Naive thymus-derived CD8-positive, alpha-beta T cell (primary cell): ENCODE data around the gene LYZL4. TPM values are rescaled to one million over a fixed set of nuclear protein-coding genes. Genes with fewer than 3 reads are reported as not detected.

Experiments used
- ATAC-seq, 2 donors: fragments of 150-1000 bp; cut with Tn5 transposase in 1 of 2; sonication (Bioruptor Pico), chemical (Tn5 transposase) in 1 of 2; 1 replicate in 1 of 2; 2 replicates in 1 of 2; pipeline ENCODE4 v1.10.0; 2021; ENCODE audit warnings: mild to moderate bottlenecking in 2 of 2, moderate library complexity in 2 of 2
- POLR2A ChIA-PET: fragments of 350-600 bp; sonication (Branson Sonifier 250); formaldehyde crosslinking; loops from one replicate; lab custom pipeline; 2021; ENCODE audit warnings: antibody characterized with exemption; lab: Charles Lee
- DNase-seq, 10 donors: peaks; one replicate each; pipeline versions ENCODE4 v3.0.0 to v3.0.0-alpha.2; 2020 to 2022
- H3K27ac Mint-ChIP-seq, 10 donors: one replicate each; pipeline ENCODE4 v1.8.0; 2020 to 2022; ENCODE audit warnings: mild to moderate bottlenecking in 10 of 10, mixed read lengths in 10 of 10, moderate library complexity in 4 of 10, inconsistent platforms in 1 of 10
- H3K27me3 Mint-ChIP-seq, 5 donors: one replicate each; pipeline ENCODE4 v1.8.0; 2021 to 2022; ENCODE audit warnings: mixed read lengths in 5 of 5
- H3K36me3 Mint-ChIP-seq, 3 donors: one replicate each; pipeline ENCODE4 v1.8.0; 2020 to 2022; ENCODE audit warnings: mixed read lengths in 3 of 3, mild to moderate bottlenecking in 2 of 3, inconsistent platforms in 1 of 3
- H3K4me1 Mint-ChIP-seq, 4 donors: one replicate each; pipeline ENCODE4 v1.8.0; 2021 to 2022; ENCODE audit warnings: mixed read lengths in 4 of 4
- H3K4me3 Mint-ChIP-seq, 10 donors: one replicate each; pipeline ENCODE4 v1.8.0; 2020 to 2022; ENCODE audit warnings: mild to moderate bottlenecking in 10 of 10, mixed read lengths in 10 of 10, moderate library complexity in 6 of 10, inconsistent platforms in 1 of 10
- H3K9me3 Mint-ChIP-seq, 9 donors: one replicate each; pipeline ENCODE4 v1.8.0; 2020 to 2022; ENCODE audit warnings: mixed read lengths in 9 of 9, mild to moderate bottlenecking in 3 of 9, inconsistent platforms in 1 of 9, moderate library complexity in 1 of 9
- polyA plus RNA-seq, 3 donors: library from polyadenylated mRNA; unstranded; fragments of 300-500 nt; fragmentation: Illumina TruSeq; gene quantifications; one replicate each; pipeline ENCODE4 v1.2.3, GENCODE V29; 2021
- total RNA-seq, 8 experiments: library from RNA in 2 of 8; stranded (reverse) in 2 of 8; gene quantifications; one replicate each; pipeline ENCODE4 v1.2.3 and lab custom pipeline; 2021 to 2026

The LYZL4 gene
- total and polyA plus RNA-seq, 5 experiments from 2014 or later, result not detected

DNA sequence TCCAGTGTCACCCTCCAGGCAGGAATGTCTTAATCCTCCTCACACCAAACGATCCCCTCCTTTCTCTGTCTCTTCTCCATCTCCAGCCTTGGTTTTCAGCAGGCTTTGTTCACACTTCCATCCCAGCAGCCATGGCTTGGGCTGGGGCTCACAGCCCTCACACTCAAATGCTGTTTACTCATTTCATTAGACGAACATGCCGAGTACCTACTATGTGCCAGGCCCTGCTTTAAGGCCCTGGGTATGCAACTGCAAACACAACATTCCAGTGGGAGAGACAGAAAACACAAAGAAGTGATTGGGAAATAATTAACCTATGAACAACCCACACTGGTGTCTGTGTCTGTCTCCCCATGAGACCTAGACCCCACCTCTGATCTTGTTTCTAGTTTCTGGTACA, 43.9 kb downstream of the LYZL4 start:
- Mint-ChIP-seq H3K36me3 (peaks cover 0 to 11% (median 3%) of the 10 kb centered on the region in 3 donors), H3K9me3 (peaks cover 0 to 13% (median 5%) of the 10 kb centered on the region in 9 donors), H3K27ac (peak overlapping the region in 1 of 10 donors; percentile 15), H3K4me1 (peaks cover 10 to 23% (median 16%) of the 10 kb centered on the region in 4 donors), H3K27me3 (no peaks in the 10 kb centered on the region), H3K4me3 (no peak overlapping the region)
- ATAC-seq (no peak), DNase-seq (no peak)
- POLR2A ChIA-PET, result interaction anchor here (0.9 kb wide), 1 partner anchor 14 kb away, joined by 3 read pairs; no protein-coding TSS in a partner anchor

GRCh38 chr3:42357335-42357734, 53.1 kb downstream of the LYZL4 start:
- H3K36me3 Mint-ChIP-seq, result peaks cover 0 to 3% (median 0%) of the 10 kb centered on the region in 3 donors
- ATAC-seq (no peak), DNase-seq (no peak)
- no peak overlapping the region for H3K4me3 Mint-ChIP-seq
- peaks cover 0 to 14% (median 0%) of the 10 kb centered on the region in 9 donors for H3K9me3 Mint-ChIP-seq
- H3K27me3 Mint-ChIP-seq, result peaks cover 0 to 1% (median 0%) of the 10 kb centered on the region in 5 donors
- H3K4me1 Mint-ChIP-seq, result peaks cover 25 to 45% (median 29%) of the 10 kb centered on the region in 4 donors
- POLR2A ChIA-PET, result interaction anchor here (0.8 to 1.4 kb wide), 2 partner anchors 12 kb away, joined by 3 to 5 read pairs; no protein-coding TSS in a partner anchor
- no peak overlapping the region for H3K27ac Mint-ChIP-seq

- Mint-ChIP-seq H3K27ac (peak overlapping the region in 6 of 10 donors; percentile 2 to 80 (median 58)), H3K9me3 (peaks cover 0 to 14% (median 0%) of the 10 kb centered on the region in 9 donors), H3K27me3 (peaks cover 0 to 1% (median 0%) of the 10 kb centered on the region in 5 donors), H3K4me3 (peak overlapping the region in 5 of 10 donors; percentile 1 to 59 (median 16)), H3K4me1 (peaks cover 32 to 48% (median 34%) of the 10 kb centered on the region in 4 donors), H3K36me3 (no peaks in the 10 kb centered on the region)
- POLR2A ChIA-PET, result interaction anchor here (0.9 to 1.6 kb wide), 6 partner anchors 8 to 108 kb away, joined by 3 to 6 read pairs (median 5); no protein-coding TSS in a partner anchor
- DNase-seq, result peak in 1 of 10 donors; percentile 29
- peak; percentile 49 to 76 for ATAC-seq
Observed at GRCh38 chr3:42355612-42356011, 54.8 kb downstream of the LYZL4 start.

GRCh38 chr3:42353631-42354030, 56.8 kb downstream of the LYZL4 start:
- peaks cover 0 to 1% (median 0%) of the 10 kb centered on the region in 5 donors for H3K27me3 Mint-ChIP-seq
- peaks cover 31 to 49% (median 40%) of the 10 kb centered on the region in 4 donors for H3K4me1 Mint-ChIP-seq
- no peak overlapping the region for H3K4me3 Mint-ChIP-seq
- peaks cover 0 to 14% (median 0%) of the 10 kb centered on the region in 9 donors for H3K9me3 Mint-ChIP-seq
- no peaks in the 10 kb centered on the region for H3K36me3 Mint-ChIP-seq
- DNase-seq, result no peak
- no peak for ATAC-seq
- POLR2A ChIA-PET, result interaction anchor here (0.7 to 1.8 kb wide), 2 partner anchors 34 to 864 kb away, joined by 3 to 5 read pairs; no protein-coding TSS in a partner anchor
- no peak overlapping the region for H3K27ac Mint-ChIP-seq

GRCh38 chr3:42351207-42351606, 59.2 kb downstream of the LYZL4 start:
- Mint-ChIP-seq H3K27ac (peak overlapping the region in 3 of 10 donors; percentile 44 to 72 (median 69)), H3K4me1 (peaks cover 37 to 54% (median 52%) of the 10 kb centered on the region in 4 donors), H3K9me3 (peaks cover 0 to 7% (median 0%) of the 10 kb centered on the region in 9 donors), H3K27me3 (peaks cover 0 to 1% (median 0%) of the 10 kb centered on the region in 5 donors), H3K36me3 (no peaks in the 10 kb centered on the region), H3K4me3 (no peak overlapping the region)
- POLR2A ChIA-PET, result no interaction called here
- no peak for DNase-seq
- no peak for ATAC-seq

DNA sequence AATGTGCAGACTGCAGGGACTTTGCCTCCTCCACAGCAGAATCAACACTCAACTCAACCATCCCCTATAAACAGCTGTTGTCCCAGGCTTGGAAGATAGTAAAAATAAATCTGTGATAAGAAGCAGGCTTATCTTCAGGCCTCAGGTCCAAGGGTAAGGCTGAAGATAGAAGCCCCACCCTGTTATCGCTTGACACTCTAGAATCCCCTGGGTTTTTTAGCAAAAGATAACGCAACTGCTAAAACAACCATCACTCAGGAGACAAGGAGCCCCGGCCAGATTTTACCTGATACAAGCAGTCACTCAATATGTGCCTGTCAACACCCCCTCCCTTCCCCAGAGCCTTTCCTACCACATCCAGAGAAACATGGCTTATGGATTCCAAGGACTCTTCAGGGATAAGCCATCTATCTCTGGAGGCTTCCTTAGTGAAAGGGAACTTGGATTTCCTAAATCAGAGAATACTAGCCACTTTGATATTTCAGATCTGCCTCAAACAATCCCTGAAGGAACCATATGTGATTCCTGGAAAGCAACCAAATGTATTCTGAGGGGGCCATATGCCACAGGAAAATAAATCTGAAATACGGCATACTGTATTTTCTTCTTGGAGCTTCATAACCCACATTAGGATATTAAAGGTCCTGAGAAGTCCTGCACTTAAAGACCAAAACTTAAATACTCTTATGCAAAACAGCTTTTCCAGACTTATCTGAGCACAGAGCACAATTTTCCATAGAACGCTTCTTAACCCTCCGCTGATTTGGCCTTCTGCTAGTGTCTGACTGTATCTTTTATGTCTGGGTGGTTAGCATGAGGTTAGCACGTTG, 60.4 kb downstream of the LYZL4 start:
- H3K36me3 Mint-ChIP-seq, result peaks cover 0 to 3% (median 0%) of the 10 kb centered on the region in 3 donors
- peak overlapping the region in 2 of 10 donors; percentile 69 to 72 for H3K27ac Mint-ChIP-seq
- DNase-seq (no peak), ATAC-seq (no peak)
- POLR2A ChIA-PET, result interaction anchor here (7.1 kb wide), 1 partner anchor 39 kb away, joined by 91 read pairs; no protein-coding TSS in a partner anchor
- H3K9me3 Mint-ChIP-seq, result peaks cover 0 to 4% (median 0%) of the 10 kb centered on the region in 9 donors
- H3K4me3 Mint-ChIP-seq, result no peak overlapping the region
- H3K4me1 Mint-ChIP-seq, result peaks cover 36 to 55% (median 54%) of the 10 kb centered on the region in 4 donors
- peaks cover 0 to 1% (median 0%) of the 10 kb centered on the region in 5 donors for H3K27me3 Mint-ChIP-seq

- ATAC-seq, result peak in 1 of 2 donors; percentile 59
- Mint-ChIP-seq H3K9me3 (peaks cover 0 to 6% (median 0%) of the 10 kb centered on the region in 9 donors), H3K27me3 (no peaks in the 10 kb centered on the region), H3K27ac (peak overlapping the region in 6 of 10 donors; percentile 94 to 98 (median 97)), H3K4me1 (peaks cover 34 to 55% (median 50%) of the 10 kb centered on the region in 4 donors), H3K36me3 (peaks cover 0 to 8% (median 0%) of the 10 kb centered on the region in 3 donors), H3K4me3 (peak overlapping the region in 3 of 10 donors; percentile 11 to 46 (median 26))
- POLR2A ChIA-PET, result interaction anchor here (0.6 to 7.1 kb wide), 4 partner anchors 8 to 41 kb away, joined by 3 to 91 read pairs (median 4); no protein-coding TSS in a partner anchor
- DNase-seq, result peak in 2 of 10 donors; percentile 30 to 33
Observed at GRCh38 chr3:42347928-42348327, 62.5 kb downstream of the LYZL4 start.

Other genes with a start within 250 kb of the LYZL4 start
- gene CCK, start 144.4 kb downstream of the LYZL4 start, total RNA-seq, result not detected
- not detected for gene CCK, start 144.4 kb downstream of the LYZL4 start, polyA plus RNA-seq
- gene VIPR1, start 92.0 kb upstream of the LYZL4 start, total RNA-seq, result 100 to 1,000 TPM; 122 TPM
- 10 to 100 TPM; 16.2 to 40.3 (median 28.8) TPM for gene VIPR1, start 92.0 kb upstream of the LYZL4 start, polyA plus RNA-seq
- 10 to 100 TPM; 40.6 to 47.6 TPM for gene SEC22C, start 171.4 kb upstream of the LYZL4 start, total RNA-seq
- 10 to 100 TPM; 33.9 to 39.3 (median 38.2) TPM for gene SEC22C, start 171.4 kb upstream of the LYZL4 start, polyA plus RNA-seq
- gene SS18L2, start 180.2 kb upstream of the LYZL4 start, total RNA-seq, result 10 to 100 TPM; 39.8 to 43.9 TPM
- gene SS18L2, start 180.2 kb upstream of the LYZL4 start, polyA plus RNA-seq, result 100 to 1,000 TPM; 129 to 136 (median 136) TPM
- 100 to 1,000 TPM; 244 to 254 TPM for gene NKTR, start 190.1 kb upstream of the LYZL4 start, total RNA-seq
- 10 to 100 TPM in 2 of 3 donors, 1 to 10 TPM in 1; 9.5 to 14.3 (median 10.8) TPM for gene NKTR, start 190.1 kb upstream of the LYZL4 start, polyA plus RNA-seq
- gene ZBTB47, start 243.1 kb upstream of the LYZL4 start, total RNA-seq, result under 1 TPM; 0.23 to 0.41 TPM
- not detected for gene ZBTB47, start 243.1 kb upstream of the LYZL4 start, polyA plus RNA-seq